GM18511 (cell line): ENCODE measurements around the gene TTC9B.

Source experiments
- ATAC-seq: cut with Tn5 transposase; IDR thresholded peaks from one replicate; pipeline ENCODE4 v1.9.1; 2021; ENCODE audit warnings: mild to moderate bottlenecking, moderate library complexity; ENCODE audit not compliant: unreplicated experiment

The TTC9B gene

DNA sequence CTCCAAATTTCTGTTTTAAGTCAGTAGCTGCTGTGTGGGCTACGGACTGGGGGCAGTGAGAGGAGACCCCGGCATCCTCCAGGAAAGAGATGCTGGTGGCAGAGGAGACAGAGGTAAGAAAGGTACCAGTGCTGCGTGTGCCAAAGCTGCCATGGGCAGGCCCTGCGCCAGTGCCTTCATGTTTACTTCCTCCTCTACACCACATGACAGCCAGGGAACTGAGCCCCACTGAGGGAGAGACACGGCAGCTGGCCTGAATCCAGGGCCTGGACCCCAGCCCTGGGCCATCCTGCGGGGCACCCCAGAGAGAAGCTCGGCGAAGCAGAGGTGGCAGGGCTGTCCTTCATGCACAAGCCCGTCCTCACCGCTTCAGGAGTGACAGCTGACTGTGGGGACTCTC lies 31.0 kb upstream of the TTC9B start:
- ATAC-seq = no peak

DNA sequence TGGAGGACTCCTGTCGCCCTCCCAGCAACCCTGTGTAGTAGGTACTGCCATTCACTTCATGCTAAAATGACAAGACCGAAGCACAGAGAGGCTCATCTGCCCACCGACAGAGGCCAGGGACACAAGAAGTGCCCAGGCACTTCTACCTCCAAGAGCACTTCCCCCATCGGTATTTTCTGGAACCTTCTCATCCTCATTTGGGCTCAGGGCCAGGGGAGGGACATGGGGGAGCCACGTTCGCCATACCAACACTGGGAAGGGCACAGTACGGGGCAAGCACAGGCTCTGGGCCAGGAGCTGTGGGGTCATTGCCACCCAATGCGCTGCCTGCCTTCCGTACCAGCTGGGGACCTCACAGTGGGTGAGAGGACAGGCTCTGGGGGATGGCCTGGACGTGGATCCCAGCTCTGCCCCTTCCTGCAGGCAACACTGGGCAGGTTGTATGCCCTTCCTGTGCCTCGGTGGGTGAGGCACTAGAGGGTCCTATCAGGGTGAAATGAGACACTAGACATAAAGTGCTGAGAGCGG lies 29.6 kb upstream of the TTC9B start:
- no peak for ATAC-seq

DNA sequence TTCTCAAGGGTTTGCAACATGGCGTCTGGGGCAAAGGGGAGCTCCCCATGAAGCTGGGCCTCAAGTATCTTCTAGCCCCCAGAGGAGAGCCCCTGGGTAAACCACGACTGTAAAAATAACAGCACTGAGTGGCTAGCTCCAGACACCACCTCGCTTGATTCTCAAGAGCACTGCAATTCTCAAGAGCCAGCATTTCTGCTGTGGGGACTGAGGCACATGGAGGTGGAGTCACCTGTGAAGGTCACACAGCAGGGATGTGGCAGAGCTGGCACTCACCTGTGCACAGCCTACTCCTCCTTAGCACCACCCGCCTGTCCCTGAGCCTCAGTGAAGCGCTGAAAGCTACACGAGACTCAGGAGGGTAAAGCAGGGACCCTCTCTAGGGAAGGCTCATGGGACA lies 29.0 kb upstream of the TTC9B start:
- no peak for ATAC-seq

DNA sequence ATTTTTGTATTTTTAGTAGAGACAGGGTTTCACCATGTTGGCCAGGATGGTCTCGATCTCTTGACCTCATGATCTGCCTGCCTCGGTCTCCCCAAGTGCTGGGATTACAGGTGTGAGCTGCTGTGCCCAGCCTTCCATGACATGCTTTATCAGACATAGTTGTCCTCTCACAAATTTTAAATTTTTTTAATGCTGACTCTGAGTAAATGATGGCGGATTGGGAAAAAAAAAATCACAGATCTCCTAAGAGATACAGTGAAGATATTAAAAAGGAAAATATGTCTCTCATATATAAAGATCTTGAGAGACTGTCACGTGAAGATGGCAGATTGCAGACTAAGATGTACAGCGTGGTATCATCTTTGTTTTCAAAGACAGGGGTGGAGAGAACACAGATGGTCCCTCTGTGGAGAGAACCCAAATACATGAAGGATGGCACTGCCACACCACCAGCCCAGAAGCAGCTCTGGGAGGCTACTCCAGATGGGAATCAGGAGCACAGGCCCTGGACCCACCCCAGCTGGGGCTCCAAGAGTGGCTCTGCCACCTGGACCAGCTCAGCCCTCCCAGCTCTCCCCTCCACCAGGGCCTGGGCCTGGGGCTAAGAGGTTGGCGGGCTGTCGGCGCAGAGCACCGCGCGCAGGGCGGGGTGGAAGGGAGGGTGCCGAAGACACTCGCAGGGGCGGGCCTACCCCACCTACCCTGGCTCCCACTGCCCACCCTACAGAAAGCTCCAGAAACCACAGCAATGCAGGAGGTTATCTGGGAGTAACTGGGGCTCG lies 28.3 kb upstream of the TTC9B start:
- ATAC-seq = no peak

DNA sequence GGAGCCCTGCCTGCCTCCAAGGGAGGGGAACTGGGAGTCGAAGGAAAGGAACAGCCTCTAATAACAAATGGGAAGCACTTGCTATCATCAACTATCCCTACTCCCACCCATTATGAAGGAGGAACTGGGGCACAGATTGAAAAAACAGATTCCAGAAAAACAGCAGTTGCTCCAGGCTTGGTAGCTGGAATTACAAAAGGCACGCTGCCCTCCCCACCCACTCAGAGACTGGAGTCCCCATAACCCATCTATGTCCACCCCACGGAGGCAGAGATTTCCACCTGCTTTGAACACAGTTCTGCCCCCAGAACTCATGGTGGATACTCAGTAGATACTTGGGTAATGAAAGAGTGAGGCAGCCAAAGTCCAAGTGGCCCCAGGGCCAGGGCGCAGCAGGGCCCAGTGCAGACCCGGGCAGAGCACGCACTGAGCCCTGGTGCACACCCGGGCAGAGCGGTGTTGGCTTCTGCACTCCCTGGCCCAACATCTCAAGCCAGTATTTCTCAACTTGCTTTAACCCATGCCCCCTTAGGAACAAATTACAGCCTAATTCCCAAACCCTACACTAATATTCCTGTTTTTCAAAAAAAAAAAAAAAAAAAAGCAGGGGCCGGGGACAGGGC lies 27.4 kb upstream of the TTC9B start:
- no peak for ATAC-seq

DNA sequence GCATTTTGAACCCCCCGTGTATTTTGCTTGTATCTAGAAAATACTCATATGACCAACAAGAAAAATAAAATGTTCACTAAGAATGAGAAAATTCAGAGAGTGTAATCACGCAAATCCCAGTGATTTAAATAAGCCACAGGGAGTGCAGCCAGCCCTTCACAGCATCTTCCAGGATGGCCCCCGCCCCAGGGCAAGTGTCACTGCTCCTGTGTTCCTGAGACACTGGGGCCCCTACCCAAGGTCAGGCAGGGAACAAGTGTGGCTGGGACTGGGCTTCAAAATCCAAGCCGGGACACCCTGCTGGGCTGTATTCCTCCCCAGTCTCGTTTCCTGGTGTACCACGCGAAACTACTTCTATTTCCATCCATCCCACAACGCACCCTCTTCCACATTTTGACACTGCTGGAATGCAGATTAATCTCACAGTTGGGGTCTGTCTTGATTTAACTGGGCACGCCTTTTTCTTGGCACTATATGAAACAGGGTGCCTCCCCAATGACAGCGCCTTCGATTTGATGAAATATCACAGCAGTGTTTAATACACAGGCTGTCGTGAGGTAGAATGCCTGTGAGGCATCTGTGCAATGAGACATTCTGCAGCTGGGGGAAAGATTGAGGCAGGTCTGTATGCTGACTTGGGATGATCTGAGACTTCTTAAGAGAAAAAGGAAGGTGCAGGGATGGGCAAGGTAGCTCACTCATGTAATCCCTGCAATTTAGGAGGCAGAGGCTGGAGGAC lies 26.6 kb upstream of the TTC9B start:
- ATAC-seq = no peak

DNA sequence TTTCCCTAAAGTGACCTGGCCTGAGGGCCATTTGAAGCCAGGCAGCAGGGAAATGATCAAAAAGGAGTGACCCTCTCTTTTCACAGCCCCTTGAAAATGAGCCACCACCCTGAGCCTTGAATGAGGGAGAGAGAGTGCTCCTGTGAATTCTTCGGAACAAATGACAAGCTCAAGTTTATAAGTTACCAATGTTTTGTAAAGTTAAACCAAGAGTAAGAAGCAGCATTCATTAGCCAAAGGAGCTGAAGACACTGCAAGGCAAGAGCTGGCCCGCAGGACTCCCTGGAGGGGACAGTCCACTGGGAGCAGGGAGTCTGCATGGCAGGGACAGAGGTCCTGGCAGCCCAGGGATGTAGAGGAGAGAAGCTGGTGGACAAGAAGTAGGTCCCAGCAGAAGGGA lies 25.0 kb upstream of the TTC9B start:
- ATAC-seq = no peak

DNA sequence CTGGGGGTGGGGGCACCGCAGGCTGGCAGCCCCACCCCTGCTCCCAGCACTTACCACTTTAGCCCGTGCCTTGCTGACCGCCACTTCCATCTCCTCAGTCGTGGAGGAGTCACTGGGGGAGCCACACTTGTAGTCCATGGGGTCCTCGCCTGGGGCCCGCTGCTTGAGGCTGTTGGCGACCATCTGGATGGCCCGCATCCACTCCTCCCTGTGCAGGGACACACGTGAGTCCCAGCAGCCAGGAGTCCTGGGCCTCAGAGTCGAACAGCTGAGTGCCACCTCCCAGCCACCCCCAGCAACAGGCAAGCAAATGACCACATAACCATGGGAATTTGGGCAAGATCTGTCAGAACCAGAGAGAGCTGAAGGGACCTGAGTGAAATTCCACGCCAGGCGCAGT lies 24.3 kb upstream of the TTC9B start:
- ATAC-seq = no peak

DNA sequence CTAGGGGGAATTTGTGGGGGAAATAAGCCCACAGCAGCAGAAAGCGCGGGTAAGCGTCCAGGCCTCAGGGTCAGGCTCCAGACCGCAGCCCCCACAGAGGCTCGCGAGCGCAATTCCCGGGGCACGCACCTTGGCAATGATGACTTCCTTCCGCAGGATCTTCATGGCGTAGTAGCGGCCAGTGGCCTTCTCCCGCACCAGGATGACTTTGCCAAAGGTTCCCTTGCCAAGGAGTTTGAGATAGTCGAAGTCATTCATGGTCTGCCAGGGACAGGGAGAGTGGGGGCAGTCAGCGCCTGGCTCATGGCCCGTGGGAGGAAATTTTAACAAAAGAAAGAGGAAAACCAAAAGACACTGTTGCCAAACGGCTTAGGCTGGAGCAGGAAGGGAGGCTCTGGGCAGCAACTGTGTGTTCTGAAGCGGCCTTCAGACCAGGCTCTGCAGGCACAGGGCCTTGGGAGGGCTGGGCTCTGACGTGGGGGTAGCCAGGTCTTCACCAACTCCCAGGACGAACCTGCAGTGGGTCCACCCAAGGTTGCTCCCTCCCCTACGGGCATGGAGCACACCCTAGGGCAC lies 23.7 kb upstream of the TTC9B start:
- no peak for ATAC-seq

DNA sequence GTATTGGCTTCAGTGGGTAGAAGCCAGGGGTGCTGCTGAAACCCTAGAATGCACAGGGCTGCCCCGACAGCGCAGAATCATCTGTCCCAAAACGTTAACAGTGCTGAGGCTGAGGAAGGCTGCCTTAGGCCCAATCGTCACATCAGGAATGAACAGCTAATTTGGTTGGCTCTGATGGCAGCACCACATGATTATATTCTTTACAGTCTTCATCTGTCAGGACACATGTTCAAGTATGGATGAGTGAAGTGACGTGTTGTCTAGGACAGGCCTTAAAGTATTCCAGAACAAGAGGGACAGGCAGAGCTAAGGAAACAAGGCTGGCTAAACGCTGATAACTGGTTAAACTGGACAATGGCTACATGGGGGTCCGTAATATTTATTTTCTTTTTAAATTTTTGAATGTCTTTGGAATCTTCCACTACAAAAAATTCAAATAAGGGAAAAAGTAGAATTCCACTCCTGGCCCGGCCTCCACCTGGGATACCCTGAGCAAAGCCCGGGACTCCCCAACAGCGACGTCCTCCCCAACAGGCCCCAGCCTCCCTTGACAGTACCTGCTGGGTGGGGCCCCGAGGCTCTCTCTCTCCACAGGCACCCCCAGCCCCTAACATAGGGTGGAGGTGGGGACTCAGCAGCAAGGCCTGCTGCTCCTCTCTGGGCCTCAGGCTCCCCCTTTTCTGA lies 23.1 kb upstream of the TTC9B start:
- ATAC-seq = no peak

DNA sequence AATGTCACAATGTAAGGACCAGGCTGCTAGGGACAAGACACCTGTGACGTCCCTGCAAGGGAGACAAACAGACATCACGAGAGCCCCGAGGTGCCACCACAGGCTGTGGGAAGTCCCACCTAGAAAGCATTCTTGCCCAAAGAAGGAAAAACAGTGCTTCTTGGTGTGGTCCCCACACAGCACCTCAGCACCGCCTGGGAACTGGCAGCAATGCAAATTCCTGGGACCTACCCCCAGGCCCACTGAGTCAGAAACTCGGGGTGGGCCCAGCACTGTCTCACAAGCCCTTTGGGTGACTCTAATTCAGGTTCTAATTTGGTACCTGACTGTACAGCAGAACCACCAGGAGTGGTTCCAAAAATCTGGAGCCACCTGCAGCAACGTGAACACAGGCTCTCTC lies 22.1 kb upstream of the TTC9B start:
- no peak for ATAC-seq

DNA sequence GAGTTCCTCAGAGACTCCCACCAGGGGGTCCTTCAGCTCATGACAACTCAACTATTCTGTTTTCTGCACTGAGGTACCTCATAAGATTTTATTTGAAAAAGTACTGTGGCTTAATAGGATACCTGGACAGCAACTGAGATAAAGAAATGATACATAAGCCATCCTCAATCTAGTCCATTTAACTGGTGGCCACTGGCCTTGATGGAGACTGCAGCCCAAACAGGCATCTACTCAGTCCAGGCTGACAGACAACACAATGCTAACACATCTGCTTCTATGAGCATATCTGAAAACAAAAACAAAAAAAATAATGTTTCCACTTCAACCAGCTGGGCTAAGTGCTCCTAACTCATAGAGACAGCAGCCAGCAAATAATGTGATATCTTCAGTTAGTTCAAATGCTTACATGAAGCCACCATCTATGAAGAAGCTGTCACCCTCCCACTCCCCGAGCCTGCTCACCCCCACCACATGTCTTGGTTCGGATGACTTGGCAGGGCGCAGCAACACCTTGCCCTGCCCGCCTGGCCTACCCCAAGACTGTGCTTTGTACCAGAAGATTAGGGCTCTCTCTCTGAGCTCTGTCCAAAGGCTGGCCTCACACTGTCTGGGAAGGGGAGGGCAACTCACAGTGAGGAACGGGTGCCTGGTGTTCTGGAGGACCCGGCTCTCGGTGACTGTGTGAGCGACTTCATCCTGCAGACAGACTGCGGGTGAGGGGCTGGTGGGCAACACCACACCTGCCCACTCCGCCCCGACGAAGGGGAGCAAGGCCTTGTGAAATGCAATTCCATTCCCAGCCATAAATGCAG lies 21.4 kb upstream of the TTC9B start:
- no peak for ATAC-seq

DNA sequence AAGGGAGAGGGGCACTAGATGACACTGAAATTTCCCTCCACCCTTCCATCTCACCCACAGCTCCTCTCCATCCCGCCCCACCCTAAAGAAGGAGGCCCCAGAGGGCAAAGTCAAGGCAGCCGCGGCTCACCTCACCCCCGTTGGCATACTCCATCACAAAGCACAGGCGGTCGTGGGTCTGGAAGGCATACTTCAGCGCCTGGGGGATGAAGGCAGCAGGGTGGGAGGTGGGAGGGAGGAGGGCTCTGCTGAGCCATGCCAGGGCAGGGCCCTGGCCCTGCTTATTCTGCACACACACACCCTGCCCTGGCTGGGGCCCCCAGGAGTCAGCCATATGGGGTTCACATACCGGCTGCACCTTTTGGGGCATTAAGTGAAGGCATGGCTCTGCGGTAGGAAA lies 20.6 kb upstream of the TTC9B start:
- no peak for ATAC-seq

DNA sequence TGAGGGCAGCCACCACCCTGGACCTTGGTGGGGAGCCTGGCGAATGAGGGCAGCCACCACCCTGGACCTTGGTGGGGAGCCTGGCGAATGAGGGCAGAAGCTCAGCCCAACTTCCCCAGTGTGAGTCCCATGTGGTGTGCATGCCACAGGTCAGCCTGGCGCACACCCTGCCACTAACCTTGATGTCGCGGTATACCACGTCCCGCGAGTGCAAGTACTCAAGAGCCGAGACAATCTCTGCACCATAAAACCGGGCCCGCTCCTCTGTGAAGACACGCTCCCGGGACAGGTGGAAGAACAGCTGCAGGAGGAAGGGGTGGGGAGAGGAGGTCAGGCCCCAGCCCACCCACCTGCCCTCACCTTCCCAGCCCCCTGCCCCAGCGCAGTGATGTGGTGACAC lies 19.6 kb upstream of the TTC9B start:
- no peak for ATAC-seq

DNA sequence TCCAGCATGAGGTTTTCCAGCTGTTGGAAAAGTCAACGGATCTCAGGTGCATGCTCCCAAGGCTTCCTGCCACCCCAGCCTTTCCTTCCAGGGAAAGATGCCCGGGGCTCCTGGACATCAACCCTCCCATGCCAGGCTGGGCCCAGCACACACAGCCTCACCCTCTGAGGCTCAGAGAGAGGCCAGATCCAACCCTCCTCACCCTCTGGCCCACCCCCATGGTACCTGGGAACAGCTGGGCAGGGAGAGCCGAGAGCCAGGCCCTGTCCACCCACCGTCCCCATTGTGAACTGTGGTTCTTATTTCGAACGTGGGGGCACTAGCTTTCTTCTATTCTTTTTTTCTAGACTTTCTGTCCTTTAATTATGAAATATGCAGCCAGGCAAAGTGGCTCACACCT lies 18.2 kb upstream of the TTC9B start:
- ATAC-seq = no peak

DNA sequence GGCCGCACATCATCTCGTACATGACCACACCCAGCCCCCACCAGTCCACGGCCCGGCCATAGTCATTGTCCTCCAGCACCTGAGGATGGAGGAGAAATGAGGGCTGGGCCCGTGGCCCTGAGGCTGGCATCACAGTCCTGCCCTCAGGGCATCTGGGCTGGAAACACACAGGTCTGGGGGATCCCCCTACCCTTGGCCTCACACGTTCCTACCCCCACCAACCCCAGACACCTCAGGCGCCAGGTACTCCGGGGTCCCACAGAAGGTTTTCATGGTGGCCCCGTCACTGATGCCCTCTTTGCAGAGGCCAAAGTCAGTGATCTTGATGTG lies 17.8 kb upstream of the TTC9B start:
- ATAC-seq = no peak

DNA sequence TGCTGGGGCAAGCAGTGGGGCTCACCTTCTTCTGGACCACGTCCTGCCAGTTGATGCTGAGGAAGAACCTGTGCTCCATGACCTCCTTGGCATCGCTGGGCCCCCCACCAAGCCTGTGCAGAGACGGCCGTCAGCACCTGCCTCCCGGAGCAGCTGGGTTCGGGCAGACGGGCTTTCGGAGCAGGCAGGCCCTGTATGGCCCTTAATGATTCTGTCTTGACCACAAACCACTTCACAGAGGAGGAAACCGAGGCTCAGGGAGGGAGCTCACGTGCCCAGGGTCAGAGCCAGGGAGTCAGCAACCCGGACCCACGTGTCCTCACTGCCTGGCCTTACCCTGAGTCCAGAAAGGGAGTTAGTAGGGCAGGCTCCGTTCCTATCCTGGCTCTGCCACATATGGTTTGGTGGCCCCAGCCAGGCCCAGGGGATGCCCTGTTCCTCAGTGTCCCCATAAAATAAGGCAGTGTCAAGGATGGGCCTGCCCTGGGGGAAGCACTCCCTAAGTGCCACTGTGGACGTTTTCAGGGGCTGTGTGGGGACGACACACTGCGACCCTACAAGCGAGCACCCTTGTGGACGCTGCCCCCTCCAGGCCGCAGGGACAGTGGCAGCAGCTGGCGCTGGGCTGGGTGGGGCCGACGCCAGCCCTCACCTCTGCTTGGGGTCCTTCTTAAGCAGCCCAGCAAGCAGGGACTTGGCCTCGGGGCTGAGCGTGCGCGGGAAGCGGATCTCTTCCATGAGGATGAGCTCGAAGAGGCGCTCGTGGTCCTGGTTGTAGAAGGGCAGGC lies 17.2 kb upstream of the TTC9B start:
- no peak for ATAC-seq

DNA sequence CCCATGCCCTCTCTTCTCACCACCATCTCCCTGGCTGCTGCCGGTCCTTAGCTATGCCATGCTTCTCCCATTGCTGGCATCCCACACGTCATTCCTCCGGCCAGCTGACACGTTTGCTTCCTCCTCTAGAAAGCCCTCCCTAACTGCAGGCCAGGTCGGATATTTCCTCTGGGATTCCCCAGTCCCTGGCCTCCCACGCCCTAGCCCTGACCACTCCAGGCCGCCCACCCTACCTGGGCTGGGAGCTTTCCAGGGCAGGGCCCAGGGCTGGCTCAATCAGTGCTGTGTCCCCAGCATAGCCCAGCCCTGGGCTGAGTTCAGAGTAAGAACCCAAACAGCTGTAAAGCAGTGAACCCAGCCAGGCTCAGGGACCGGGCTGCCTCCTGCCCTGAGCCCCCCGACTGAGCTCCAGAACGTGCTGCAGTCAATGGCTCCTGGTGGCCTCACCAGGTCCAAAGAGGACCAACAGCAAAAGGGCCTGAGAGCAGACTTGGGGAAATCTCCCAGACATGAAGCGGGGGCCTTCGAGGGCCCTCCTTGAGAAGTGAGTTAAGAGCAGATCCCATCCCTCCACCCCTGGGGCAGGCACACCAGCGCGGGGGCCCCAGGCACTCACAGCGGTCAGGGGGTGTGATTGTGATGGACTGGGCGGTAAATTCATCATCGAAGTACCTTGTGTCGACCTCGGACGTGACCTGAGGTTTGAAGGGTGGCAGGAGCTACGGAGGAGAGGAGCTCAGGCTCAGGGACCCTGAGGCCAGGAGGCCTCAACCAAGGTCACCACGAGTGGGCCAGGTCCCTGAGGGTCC lies 16.4 kb upstream of the TTC9B start:
- ATAC-seq = no peak
